HG03039 (cell line): ENCODE data around the gene RPRM.
"Not testable (repeated sequence)": the region's sequence is repeated elsewhere in the genome, so short reads cannot be mapped to it uniquely, and the experiment has no call there.

Experiments
- ATAC-seq: cut with Tn5 transposase; IDR thresholded peaks from one replicate; pipeline ENCODE4 v1.9.1; 2021; ENCODE audit warnings: mild to moderate bottlenecking, moderate library complexity; ENCODE audit not compliant: unreplicated experiment

The RPRM gene

GRCh38 chr2:153478289-153479261, at the start of gene RPRM:
Gene RPRM (minus strand): TSS chr2:153478762. CDS start chr2:153478565, 197 bp downstream.
- peak; percentile 92 for ATAC-seq

GRCh38 chr2:153519257-153519875, 40.8 kb upstream of the RPRM start:
- ATAC-seq, result no peak

GRCh38 chr2:153512331-153512730, 33.8 kb upstream of the RPRM start:
- ATAC-seq, result no peak

- no peak for ATAC-seq
These were observed 32.4 kb upstream of the RPRM start for GRCh38 chr2:153510996-153511395.

GRCh38 chr2:153509133-153509532, 30.6 kb upstream of the RPRM start:
- no peak for ATAC-seq

GRCh38 chr2:153506499-153506898, 27.9 kb upstream of the RPRM start:
- not testable (repeated sequence) for ATAC-seq

GRCh38 chr2:153499439-153499838, 20.9 kb upstream of the RPRM start:
- no peak for ATAC-seq

GRCh38 chr2:153497938-153498629, 19.5 kb upstream of the RPRM start:
- no peak for ATAC-seq

- no peak for ATAC-seq
These were observed 17.2 kb upstream of the RPRM start for GRCh38 chr2:153495725-153496124.

GRCh38 chr2:153488072-153488471, 9.5 kb upstream of the RPRM start:
- no peak for ATAC-seq

GRCh38 chr2:153487448-153487847, 8.9 kb upstream of the RPRM start:
- ATAC-seq, result no peak

GRCh38 chr2:153479573-153479972, 1.0 kb upstream of the RPRM start:
- no peak for ATAC-seq

GRCh38 chr2:153477636-153478288, 800 bp downstream of the RPRM start:
- ATAC-seq, result no peak

- ATAC-seq, result no peak
These were observed 1.5 kb downstream of the RPRM start for GRCh38 chr2:153476816-153477635.

GRCh38 chr2:153476491-153476815, 2.1 kb downstream of the RPRM start:
- ATAC-seq, result no peak

- no peak for ATAC-seq
These were observed 3.6 kb downstream of the RPRM start for GRCh38 chr2:153474876-153475435.

- ATAC-seq, result no peak
These were observed 4.2 kb downstream of the RPRM start for GRCh38 chr2:153474407-153474806.

- no peak for ATAC-seq
These were observed 7.7 kb downstream of the RPRM start for GRCh38 chr2:153470867-153471266.

GRCh38 chr2:153464395-153464794, 14.2 kb downstream of the RPRM start:
- ATAC-seq, result no peak

- ATAC-seq, result no peak
These were observed 16.2 kb downstream of the RPRM start for GRCh38 chr2:153462338-153462859.
